ENCODE data around the gene RCC1. TPM values are rescaled to one million over a fixed set of nuclear protein-coding genes. Genes with fewer than 3 reads are reported as not detected.

The RCC1 gene
- total and polyA plus RNA-seq, 12 donors: 12.6 to 24.4 (median 17.2) TPM

DNA sequence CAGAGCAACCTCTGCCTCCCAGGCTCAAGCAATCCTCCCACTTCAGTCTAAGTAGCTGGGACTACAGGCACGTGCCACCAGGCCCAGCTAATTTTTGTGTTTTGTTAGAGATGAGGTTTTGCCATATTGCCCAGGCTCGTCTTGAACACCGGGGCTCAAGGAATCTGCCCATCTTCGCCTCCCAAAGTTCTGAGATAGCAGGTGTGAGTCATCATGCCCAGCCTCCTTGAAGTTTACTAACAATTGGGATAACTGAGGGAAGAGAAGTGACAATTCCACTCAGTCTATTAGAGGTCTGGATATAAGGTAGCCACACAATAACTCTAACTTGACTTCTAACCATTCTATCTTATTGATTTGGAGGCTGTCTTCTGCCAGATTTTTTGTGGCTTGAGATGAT is 6.3 kb upstream of the RCC1 start:
- Histone ChIP-seq H3K4me3 (no peak overlapping the region), H3K36me3 (replicated peaks in 1 of 2) (peaks cover 0 to 24% of the 10 kb centered on the region in 2 donors), H3K9me3 (replicated peaks in 1 of 3) (no peaks in the 10 kb centered on the region), H3K27ac (no peak overlapping the region), H3K4me1 (replicated peaks in 1 of 2) (peaks cover 0 to 5% of the 10 kb centered on the region in 2 donors), H3K27me3 (no peaks in the 10 kb centered on the region)
- intact Hi-C loops (cut with DNase I): no loop called here
- DNase-seq: no peak
- 82 to 90% (median 89%) methylated on average over 4 of the region's 4 CpGs for WGBS, 4 donors
- no peak for TF ChIP-seq POLR2A (IDR thresholded peaks at IDR 0.05)
- TF ChIP-seq, protein P1, sequence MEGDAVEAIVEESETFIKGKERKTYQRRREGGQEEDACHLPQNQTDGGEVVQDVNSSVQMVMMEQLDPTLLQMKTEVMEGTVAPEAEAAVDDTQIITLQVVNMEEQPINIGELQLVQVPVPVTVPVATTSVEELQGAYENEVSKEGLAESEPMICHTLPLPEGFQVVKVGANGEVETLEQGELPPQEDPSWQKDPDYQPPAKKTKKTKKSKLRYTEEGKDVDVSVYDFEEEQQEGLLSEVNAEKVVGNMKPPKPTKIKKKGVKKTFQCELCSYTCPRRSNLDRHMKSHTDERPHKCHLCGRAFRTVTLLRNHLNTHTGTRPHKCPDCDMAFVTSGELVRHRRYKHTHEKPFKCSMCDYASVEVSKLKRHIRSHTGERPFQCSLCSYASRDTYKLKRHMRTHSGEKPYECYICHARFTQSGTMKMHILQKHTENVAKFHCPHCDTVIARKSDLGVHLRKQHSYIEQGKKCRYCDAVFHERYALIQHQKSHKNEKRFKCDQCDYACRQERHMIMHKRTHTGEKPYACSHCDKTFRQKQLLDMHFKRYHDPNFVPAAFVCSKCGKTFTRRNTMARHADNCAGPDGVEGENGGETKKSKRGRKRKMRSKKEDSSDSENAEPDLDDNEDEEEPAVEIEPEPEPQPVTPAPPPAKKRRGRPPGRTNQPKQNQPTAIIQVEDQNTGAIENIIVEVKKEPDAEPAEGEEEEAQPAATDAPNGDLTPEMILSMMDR (IDR thresholded peaks at IDR 0.05): no peak

DNA sequence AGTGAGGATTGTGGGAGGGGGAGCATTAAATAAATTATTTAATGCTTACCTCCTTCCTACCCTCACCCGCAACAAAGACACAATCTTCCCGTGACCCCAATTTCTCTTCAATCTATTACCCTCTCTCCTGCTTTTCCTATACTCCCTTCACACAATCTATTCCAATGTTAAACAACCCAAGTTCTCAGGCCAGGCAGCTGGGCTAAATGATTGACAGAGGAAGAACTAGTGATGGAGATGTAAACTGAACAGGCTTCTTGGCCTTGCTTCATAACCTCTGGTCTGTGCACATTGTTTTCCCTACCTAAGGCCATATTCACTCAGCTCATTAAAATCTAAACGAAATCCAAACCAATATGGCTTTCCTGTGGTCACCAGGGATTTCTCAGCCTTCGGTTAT is 3.9 kb upstream of the RCC1 start:
- H3K27me3 ChIP-seq: no peaks in the 10 kb centered on the region
- DNase-seq: no peak
- peak overlapping the region in 3 of 5 donors; percentile 11 to 68 (median 59) for H3K27ac ChIP-seq
- H3K4me1 ChIP-seq (replicated peaks in 1 of 2): peaks cover 0 to 5% of the 10 kb centered on the region in 2 donors
- H3K9me3 ChIP-seq (replicated peaks in 1 of 3): no peaks in the 10 kb centered on the region
- no peak overlapping the region for H3K4me3 ChIP-seq
- WGBS, 4 donors: 79 to 89% (median 83%) methylated on average over 4 of the region's 4 CpGs
- intact Hi-C loops (cut with DNase I): loop anchor here in 1 of 2 donors (10.0 kb wide), 1 partner anchor 87 kb away; no protein-coding TSS in a partner anchor
- TF ChIP-seq, protein P1 (IDR thresholded peaks at IDR 0.05): no peak
- TF ChIP-seq POLR2A (IDR thresholded peaks at IDR 0.05): no peak
- peaks cover 0 to 2% of the 10 kb centered on the region in 2 donors for H3K36me3 ChIP-seq (replicated peaks in 1 of 2)

DNA sequence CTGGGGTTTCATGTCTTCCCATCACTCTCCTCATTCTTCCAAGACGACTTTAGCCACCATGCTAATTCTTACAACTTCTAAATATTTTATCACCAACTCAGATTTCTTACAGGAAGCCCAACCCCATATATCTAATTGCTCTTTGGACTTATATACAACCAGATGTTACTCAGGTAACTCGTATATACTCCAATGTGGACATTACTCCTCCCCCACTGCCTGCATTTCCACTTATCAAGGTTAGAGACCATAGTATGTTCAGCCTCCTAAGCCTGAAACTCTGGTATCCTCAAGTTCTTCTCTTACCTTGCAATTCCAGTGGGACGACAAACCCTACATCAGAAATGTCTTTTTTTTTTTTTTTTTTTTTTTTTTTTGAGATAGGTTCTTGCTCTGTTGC is 2.7 kb upstream of the RCC1 start:
- Histone ChIP-seq H3K27ac (no peak overlapping the region), H3K9me3 (replicated peaks in 1 of 3) (no peaks in the 10 kb centered on the region), H3K4me1 (replicated peaks in 1 of 2) (peaks cover 7 to 15% of the 10 kb centered on the region in 2 donors), H3K4me3 (no peak overlapping the region), H3K27me3 (no peaks in the 10 kb centered on the region), H3K36me3 (replicated peaks in 1 of 2) (peaks cover 0 to 5% of the 10 kb centered on the region in 2 donors)
- 77 to 89% (median 83%) methylated on average over 3 of the region's 3 CpGs for WGBS, 4 donors
- no peak for DNase-seq
- intact Hi-C loops (cut with DNase I): loop anchor here in 1 of 2 donors (10.0 kb wide), 1 partner anchor 88 kb away; no protein-coding TSS in a partner anchor
- no peak for TF ChIP-seq POLR2A (IDR thresholded peaks at IDR 0.05)
- TF ChIP-seq, protein P1 (IDR thresholded peaks at IDR 0.05): no peak

DNA sequence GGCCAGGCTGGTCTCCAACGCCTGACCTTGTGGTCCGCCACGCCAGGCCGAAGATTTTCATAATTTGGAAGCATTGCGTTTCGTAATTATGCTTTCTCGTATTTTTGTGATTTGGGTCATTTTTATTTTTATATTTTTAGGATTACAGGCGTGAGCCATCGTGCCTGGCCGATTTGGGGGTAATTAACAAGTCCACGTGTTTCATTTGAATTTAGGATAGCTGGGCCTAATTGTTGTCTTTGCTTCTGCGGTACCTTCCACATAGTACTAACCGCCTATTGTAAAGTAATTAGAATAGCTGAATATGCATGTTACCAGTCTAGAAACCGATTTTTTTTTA is 1.0 kb downstream of the RCC1 start:
- DNase-seq: peak in 1 of 7 donors; percentile 55
- Histone ChIP-seq H3K27ac (peak overlapping the region; percentile 40 to 89 (median 72)), H3K4me3 (peak overlapping the region; percentile 39 to 89 (median 86)), H3K4me1 (replicated peaks in 1 of 2) (peaks cover 25 to 48% of the 10 kb centered on the region in 2 donors), H3K36me3 (replicated peaks in 1 of 2) (peaks cover 0 to 43% of the 10 kb centered on the region in 2 donors), H3K27me3 (no peaks in the 10 kb centered on the region), H3K9me3 (replicated peaks in 1 of 3) (no peaks in the 10 kb centered on the region)
- TF ChIP-seq, protein P1 (IDR thresholded peaks at IDR 0.05): peak in 1 of 6 experiments; percentile 4
- no peak for TF ChIP-seq POLR2A (IDR thresholded peaks at IDR 0.05)
- 0 to 1% (median 0%) methylated on average over 14 of the region's 14 CpGs for WGBS, 4 donors
- intact Hi-C loops (cut with DNase I): loop anchor here (5.0 to 10.0 kb wide), 2 partner anchors 92 to 95 kb away; no protein-coding TSS in a partner anchor

All from adrenal gland (tissue), 12 donors.